DOHH2 (cell line): ENCODE measurements around the gene KDM5B.

Source experiments
- H3F3A ChIP-seq: fragments of 200-600 bp; sonication (generic), shearing (Covaris generic); 2 replicates; pipeline ENCODE4 v1.6.0; 2016; ENCODE audit warnings: antibody characterized with exemption, mild to moderate bottlenecking; ENCODE audit not compliant: control insufficient read depth, insufficient read depth
- H3K27ac ChIP-seq: fragments of 200-600 bp; sonication (generic); 2 replicates; pipeline ENCODE4 v1.5.1; 2014; ENCODE audit warnings: low read depth, mild to moderate bottlenecking, low read length, moderate library complexity
- H3K27me3 ChIP-seq: fragments of 200-600 bp; sonication (generic); 2 replicates; pipeline ENCODE4 v1.6.1; 2014; ENCODE audit warnings: mild to moderate bottlenecking, low read length, mixed read lengths; ENCODE audit not compliant: control insufficient read depth
- H3K36me3 ChIP-seq: fragments of 200-600 bp; sonication (generic); 2 replicates; pipeline ENCODE4 v1.6.1; 2014; ENCODE audit warnings: mild to moderate bottlenecking, low read length, moderate library complexity, mixed read lengths; ENCODE audit not compliant: control insufficient read depth
- H3K4me1 ChIP-seq: fragments of 200-600 bp; sonication (generic); 2 replicates; pipeline ENCODE4 v1.6.1; 2014; ENCODE audit warnings: mild to moderate bottlenecking, low read length, mixed read lengths; ENCODE audit not compliant: control insufficient read depth
- H3K4me2 ChIP-seq: fragments of 200-600 bp; sonication (generic); 2 replicates; pipeline ENCODE4 v1.6.0; 2014; ENCODE audit warnings: mild to moderate bottlenecking, low read length, moderate library complexity
- H3K4me3 ChIP-seq: fragments of 200-600 bp; sonication (generic); 2 replicates; pipeline ENCODE4 v1.5.1; 2014; ENCODE audit warnings: mild to moderate bottlenecking, low read length, mixed read lengths
- H3K79me2 ChIP-seq: fragments of 200-600 bp; sonication (generic); 2 replicates; pipeline ENCODE4 v1.6.1; 2014; ENCODE audit warnings: mild to moderate bottlenecking, low read length, mixed read lengths; ENCODE audit not compliant: control insufficient read depth
- H3K9me2 ChIP-seq: fragments of 200-600 bp; sonication (generic); replicated peaks from 2 replicates; pipeline ENCODE4 v1.6.1; 2014; ENCODE audit warnings: mild to moderate bottlenecking, low read length, mixed read lengths; ENCODE audit not compliant: control insufficient read depth
- H3K9me3 ChIP-seq: fragments of 200-600 bp; sonication (generic); 2 replicates; pipeline ENCODE4 v1.6.1; 2014; ENCODE audit warnings: antibody characterized with exemption, low read length, mixed read lengths; ENCODE audit not compliant: control insufficient read depth, insufficient read depth
- H4K20me1 ChIP-seq: fragments of 200-600 bp; sonication (generic); 2 replicates; pipeline ENCODE4 v1.6.0; 2014; ENCODE audit warnings: low read depth, mild to moderate bottlenecking, antibody characterized with exemption, low read length, moderate library complexity; ENCODE audit not compliant: control insufficient read depth, insufficient read depth
- EZH2phosphoT487 ChIP-seq: fragments of 200-600 bp; sonication (generic); IDR thresholded peaks from 2 replicates; pipeline ENCODE4 v1.6.1; 2017; ENCODE audit warnings: borderline replicate concordance, mild to moderate bottlenecking, antibody characterized with exemption, low read length, moderate library complexity, mixed read lengths
- TF ChIP-seq, protein P1 (sequence below): fragments of 200-600 bp; sonication (generic); IDR thresholded peaks from one replicate; pipeline ENCODE4 v1.5.1; 2014; ENCODE audit warnings: antibody characterized with exemption, mild to moderate bottlenecking, low read depth, low read length; ENCODE audit not compliant: poor library complexity, severe bottlenecking

Gene KDM5B

GRCh38 chr1:202807926-202808757, at the start of gene KDM5B:
TSS of gene KDM5B (minus strand) at chr1:202808421. CDS start at chr1:202808305, 116 bp downstream.
- Histone ChIP-seq H3K79me2 (no peaks in the 10 kb centered on the region), H3F3A (no peaks in the 10 kb centered on the region), H3K27ac (no peak within 1 kb of the TSS), H3K4me1 (peaks cover 23% of the 10 kb centered on the region), H3K36me3 (no peaks in the 10 kb centered on the region), H3K9me3 (no peaks in the 10 kb centered on the region), H3K9me2 (no peaks in the 10 kb centered on the region), H4K20me1 (no peaks in the 10 kb centered on the region), H3K4me2 (peak within 1 kb of the TSS; percentile 79), H3K27me3 (peaks cover 78% of the 10 kb centered on the region), H3K4me3 (peak within 1 kb of the TSS; percentile 71)
- TF ChIP-seq, protein P1, sequence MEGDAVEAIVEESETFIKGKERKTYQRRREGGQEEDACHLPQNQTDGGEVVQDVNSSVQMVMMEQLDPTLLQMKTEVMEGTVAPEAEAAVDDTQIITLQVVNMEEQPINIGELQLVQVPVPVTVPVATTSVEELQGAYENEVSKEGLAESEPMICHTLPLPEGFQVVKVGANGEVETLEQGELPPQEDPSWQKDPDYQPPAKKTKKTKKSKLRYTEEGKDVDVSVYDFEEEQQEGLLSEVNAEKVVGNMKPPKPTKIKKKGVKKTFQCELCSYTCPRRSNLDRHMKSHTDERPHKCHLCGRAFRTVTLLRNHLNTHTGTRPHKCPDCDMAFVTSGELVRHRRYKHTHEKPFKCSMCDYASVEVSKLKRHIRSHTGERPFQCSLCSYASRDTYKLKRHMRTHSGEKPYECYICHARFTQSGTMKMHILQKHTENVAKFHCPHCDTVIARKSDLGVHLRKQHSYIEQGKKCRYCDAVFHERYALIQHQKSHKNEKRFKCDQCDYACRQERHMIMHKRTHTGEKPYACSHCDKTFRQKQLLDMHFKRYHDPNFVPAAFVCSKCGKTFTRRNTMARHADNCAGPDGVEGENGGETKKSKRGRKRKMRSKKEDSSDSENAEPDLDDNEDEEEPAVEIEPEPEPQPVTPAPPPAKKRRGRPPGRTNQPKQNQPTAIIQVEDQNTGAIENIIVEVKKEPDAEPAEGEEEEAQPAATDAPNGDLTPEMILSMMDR: no peak
- peak; percentile 71; the same call in 1 of the 2 replicates for TF ChIP-seq EZH2phosphoT487

- Histone ChIP-seq H3F3A (no peaks in the 10 kb centered on the region), H3K27ac (no peak overlapping the region), H3K9me2 (no peaks in the 10 kb centered on the region), H4K20me1 (no peaks in the 10 kb centered on the region), H3K4me1 (peaks cover under 1% of the 10 kb centered on the region; the same call in 1 of the 2 replicates), H3K36me3 (no peaks in the 10 kb centered on the region), H3K4me2 (no peak overlapping the region), H3K27me3 (peaks cover 18% of the 10 kb centered on the region), H3K4me3 (no peak overlapping the region), H3K9me3 (no peaks in the 10 kb centered on the region), H3K79me2 (no peaks in the 10 kb centered on the region)
- TF ChIP-seq EZH2phosphoT487: no peak
- TF ChIP-seq, protein P1: no peak
These were observed 49.0 kb upstream of the KDM5B start for GRCh38 chr1:202857136-202857610.

DNA sequence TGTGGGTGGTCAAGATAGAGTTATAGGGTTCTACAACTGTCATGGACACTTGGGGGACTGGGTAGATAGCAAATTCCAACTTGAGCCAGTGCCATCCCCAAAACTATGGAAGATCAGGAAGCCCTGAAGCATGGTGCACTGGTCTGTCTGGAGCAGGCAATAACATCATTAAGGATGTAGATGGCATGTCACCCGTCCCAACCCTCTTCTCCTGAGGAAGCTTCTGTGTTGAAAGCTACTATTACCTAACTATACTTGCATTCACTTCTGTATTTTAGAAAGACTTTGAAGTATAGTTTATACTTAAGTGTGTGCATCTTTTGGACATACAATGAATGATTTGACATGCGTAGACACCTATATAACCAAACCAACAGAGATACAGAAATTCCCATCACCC, 47.8 kb upstream of the KDM5B start:
- Histone ChIP-seq H3K9me3 (no peaks in the 10 kb centered on the region), H3F3A (no peaks in the 10 kb centered on the region), H3K4me1 (peaks cover 6% of the 10 kb centered on the region), H3K79me2 (no peaks in the 10 kb centered on the region), H3K27me3 (peaks cover 7% of the 10 kb centered on the region), H3K36me3 (no peaks in the 10 kb centered on the region), H3K4me2 (no peak overlapping the region), H3K4me3 (no peak overlapping the region), H4K20me1 (no peaks in the 10 kb centered on the region), H3K27ac (no peak overlapping the region), H3K9me2 (no peaks in the 10 kb centered on the region)
- no peak for TF ChIP-seq EZH2phosphoT487
- TF ChIP-seq, protein P1: no peak
